AG09309 (cell line): Measurements from ENCODE around the gene FMO5.
"Not testable (repeated sequence)": the region's sequence is repeated elsewhere in the genome, so short reads cannot be mapped to it uniquely, and the experiment has no call there.

ENCODE experiments used
- DNase-seq: peaks from one replicate; pipeline ENCODE4 v3.0.0-alpha.2; 2010; ENCODE audit warnings: low read depth
- H3K4me3 ChIP-seq: 2 replicates; pipeline ENCODE4 v1.5.1; 2011; ENCODE audit warnings: mild to moderate bottlenecking, low read depth, low read length, moderate library complexity; ENCODE audit not compliant: control insufficient read depth
- CTCF ChIP-seq: IDR thresholded peaks from 2 replicates; pipeline ENCODE4 v1.5.1; 2011; ENCODE audit warnings: mild to moderate bottlenecking, low read depth, low read length, inconsistent platforms; ENCODE audit not compliant: insufficient read depth, control insufficient read depth; ENCODE audit errors: missing control alignments

FMO5 gene

GRCh38 chr1:147238925-147239820, 14.0 kb upstream of the FMO5 start:
- TF ChIP-seq CTCF, result no peak
- DNase-seq, result no peak
- H3K4me3 ChIP-seq, result no peak overlapping the region

GRCh38 chr1:147238053-147238902, 13.1 kb upstream of the FMO5 start:
- no peak overlapping the region for H3K4me3 ChIP-seq
- no peak for TF ChIP-seq CTCF
- DNase-seq, result no peak

- no peak for DNase-seq
- no peak overlapping the region for H3K4me3 ChIP-seq
- no peak for TF ChIP-seq CTCF
Observed at GRCh38 chr1:147236959-147237791, 12.0 kb upstream of the FMO5 start.

- no peak overlapping the region for H3K4me3 ChIP-seq
- no peak for DNase-seq
- TF ChIP-seq CTCF, result no peak
Observed at GRCh38 chr1:147236448-147236847, 11.3 kb upstream of the FMO5 start.

- TF ChIP-seq CTCF, result no peak
- no peak overlapping the region for H3K4me3 ChIP-seq
- DNase-seq, result no peak
Observed at GRCh38 chr1:147235822-147236221, 10.7 kb upstream of the FMO5 start.

- DNase-seq, H3K4me3 ChIP-seq: not testable (repeated sequence)
Observed at GRCh38 chr1:147233903-147234302, 8.8 kb upstream of the FMO5 start.

GRCh38 chr1:147231032-147231431, 5.9 kb upstream of the FMO5 start:
- not testable (repeated sequence) for DNase-seq, H3K4me3 ChIP-seq
